A549 (cell line): ENCODE data around the gene NBPF6.

Experiments
- CBX8 ChIP-seq: fragments of 200-600 bp; sonication (generic); IDR thresholded peaks from 2 replicates; pipeline ENCODE4 v1.6.1; 2016
- CEBPB ChIP-seq, 2 experiments: fragments of >200 bp in 1 of 2; sonication (Bioruptor Twin) in 1 of 2; formaldehyde crosslinking in 1 of 2; IDR thresholded peaks; 2 replicates each; pipeline ENCODE4 v1.6.1; 2012 to 2016
- CHD2 ChIP-seq: fragments of 150-350 bp; IDR thresholded peaks from 2 replicates; pipeline ENCODE4 v1.6.1; 2014; ENCODE audit warnings: low read length; ENCODE audit not compliant: partially characterized antibody
- EHMT2 ChIP-seq: fragments of 200-600 bp; sonication (generic); IDR thresholded peaks from 2 replicates; pipeline ENCODE4 v1.6.1; 2016; ENCODE audit warnings: antibody characterized with exemption, low read depth, mild to moderate bottlenecking, moderate library complexity
- EP300 ChIP-seq, 2 experiments: fragments of >200 bp; sonication (Bioruptor Twin); formaldehyde crosslinking; IDR thresholded peaks; 2 replicates in 1 of 2; 3 replicates in 1 of 2; pipeline ENCODE4 v1.6.1; 2016 to 2017
- MAZ ChIP-seq: fragments of 150-350 bp; IDR thresholded peaks from 2 replicates; pipeline ENCODE4 v1.6.1; 2014; ENCODE audit warnings: antibody characterized with exemption, low read depth, low read length, borderline replicate concordance
- PHF8 ChIP-seq: fragments of 200-600 bp; sonication (generic); IDR thresholded peaks from 2 replicates; pipeline ENCODE4 v1.6.1; 2016; ENCODE audit warnings: low read depth, mild to moderate bottlenecking, antibody characterized with exemption, moderate library complexity, borderline replicate concordance
- POLR2A ChIP-seq: IDR thresholded peaks from 2 replicates; pipeline ENCODE4 v1.6.1; 2012; ENCODE audit warnings: mild to moderate bottlenecking, low read length
- RCOR1 ChIP-seq: fragments of 150-350 bp; IDR thresholded peaks from 2 replicates; pipeline ENCODE4 v1.6.1; 2014; ENCODE audit warnings: antibody characterized with exemption, low read length, low read depth
- TF ChIP-seq, protein P1 (sequence below): fragments of >200 bp; sonication (Bioruptor Twin); formaldehyde crosslinking; IDR thresholded peaks from 3 replicates; pipeline ENCODE4 v1.5.1; 2016
- TF ChIP-seq, protein P2 (sequence below): IDR thresholded peaks from 2 replicates; pipeline ENCODE4 v1.6.1; 2012

DNA sequence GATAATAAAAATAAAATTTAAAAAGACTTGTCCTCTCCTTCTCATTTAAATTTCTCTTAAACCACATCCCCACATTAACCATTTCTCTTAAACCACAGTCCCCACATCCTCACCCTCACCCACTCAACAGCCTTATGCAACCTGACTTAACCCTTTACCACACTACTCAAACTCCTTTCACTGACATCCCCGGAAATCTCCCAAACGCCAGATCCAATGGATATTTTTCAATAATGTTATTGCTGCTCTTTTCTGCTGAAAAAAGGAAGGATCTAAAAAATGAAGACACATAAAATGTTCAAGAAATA, 55.6 kb downstream of the NBPF6 start:
- TF ChIP-seq, protein P1, sequence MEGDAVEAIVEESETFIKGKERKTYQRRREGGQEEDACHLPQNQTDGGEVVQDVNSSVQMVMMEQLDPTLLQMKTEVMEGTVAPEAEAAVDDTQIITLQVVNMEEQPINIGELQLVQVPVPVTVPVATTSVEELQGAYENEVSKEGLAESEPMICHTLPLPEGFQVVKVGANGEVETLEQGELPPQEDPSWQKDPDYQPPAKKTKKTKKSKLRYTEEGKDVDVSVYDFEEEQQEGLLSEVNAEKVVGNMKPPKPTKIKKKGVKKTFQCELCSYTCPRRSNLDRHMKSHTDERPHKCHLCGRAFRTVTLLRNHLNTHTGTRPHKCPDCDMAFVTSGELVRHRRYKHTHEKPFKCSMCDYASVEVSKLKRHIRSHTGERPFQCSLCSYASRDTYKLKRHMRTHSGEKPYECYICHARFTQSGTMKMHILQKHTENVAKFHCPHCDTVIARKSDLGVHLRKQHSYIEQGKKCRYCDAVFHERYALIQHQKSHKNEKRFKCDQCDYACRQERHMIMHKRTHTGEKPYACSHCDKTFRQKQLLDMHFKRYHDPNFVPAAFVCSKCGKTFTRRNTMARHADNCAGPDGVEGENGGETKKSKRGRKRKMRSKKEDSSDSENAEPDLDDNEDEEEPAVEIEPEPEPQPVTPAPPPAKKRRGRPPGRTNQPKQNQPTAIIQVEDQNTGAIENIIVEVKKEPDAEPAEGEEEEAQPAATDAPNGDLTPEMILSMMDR, result no peak
- TF ChIP-seq, protein P2, sequence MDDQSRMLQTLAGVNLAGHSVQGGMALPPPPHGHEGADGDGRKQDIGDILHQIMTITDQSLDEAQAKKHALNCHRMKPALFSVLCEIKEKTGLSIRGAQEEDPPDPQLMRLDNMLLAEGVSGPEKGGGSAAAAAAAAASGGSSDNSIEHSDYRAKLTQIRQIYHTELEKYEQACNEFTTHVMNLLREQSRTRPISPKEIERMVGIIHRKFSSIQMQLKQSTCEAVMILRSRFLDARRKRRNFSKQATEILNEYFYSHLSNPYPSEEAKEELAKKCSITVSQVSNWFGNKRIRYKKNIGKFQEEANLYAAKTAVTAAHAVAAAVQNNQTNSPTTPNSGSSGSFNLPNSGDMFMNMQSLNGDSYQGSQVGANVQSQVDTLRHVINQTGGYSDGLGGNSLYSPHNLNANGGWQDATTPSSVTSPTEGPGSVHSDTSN, result no peak
- no peak for TF ChIP-seq POLR2A
- TF ChIP-seq CEBPB (IDR thresholded peaks at IDR 0.05), result no peak
- no peak for TF ChIP-seq MAZ
- TF ChIP-seq CHD2, result no peak
- TF ChIP-seq PHF8, result no peak
- no peak for TF ChIP-seq EHMT2
- no peak for TF ChIP-seq CBX8
- TF ChIP-seq RCOR1, result no peak
- no peak for TF ChIP-seq EP300 (IDR thresholded peaks at IDR 0.05)
